Trophoblast cell (in vitro differentiated cells and primary cell): ENCODE data around the gene TMEM38A.

Experiments used
- DNase-seq, 2 donors: peaks; one replicate each; pipeline ENCODE4 v3.0.0-alpha.2; 2016
- H2AFZ ChIP-seq: 2 replicates; pipeline ENCODE4 v1.6.1; 2013; ENCODE audit warnings: low read length, moderate library complexity, mild to moderate bottlenecking; ENCODE audit not compliant: insufficient read depth, poor library complexity
- H2AK5ac ChIP-seq: 2 replicates; pipeline ENCODE4 v1.6.1; 2013; ENCODE audit warnings: mild to moderate bottlenecking, low read length
- H2BK120ac ChIP-seq: 2 replicates; pipeline ENCODE4 v1.6.1; 2013; ENCODE audit warnings: low read length, mild to moderate bottlenecking, moderate library complexity; ENCODE audit not compliant: insufficient read depth, poor library complexity
- H2BK12ac ChIP-seq: 2 replicates; pipeline ENCODE4 v1.6.1; 2013; ENCODE audit warnings: mild to moderate bottlenecking, low read length, moderate library complexity
- H2BK5ac ChIP-seq: 2 replicates; pipeline ENCODE4 v1.6.1; 2013; ENCODE audit warnings: low read length, low read depth, moderate library complexity, mild to moderate bottlenecking; ENCODE audit not compliant: poor library complexity
- H3K14ac ChIP-seq: 2 replicates; pipeline ENCODE4 v1.6.1; 2013; ENCODE audit warnings: mild to moderate bottlenecking, low read length
- H3K18ac ChIP-seq: 2 replicates; pipeline ENCODE4 v1.6.1; 2013; ENCODE audit warnings: mild to moderate bottlenecking, low read length
- H3K23ac ChIP-seq: 2 replicates; pipeline ENCODE4 v1.6.1; 2013; ENCODE audit warnings: low read length
- H3K27ac ChIP-seq: 2 replicates; pipeline ENCODE4 v1.5.1; 2013; ENCODE audit warnings: low read depth, mild to moderate bottlenecking, inconsistent platforms, low read length, moderate library complexity
- H3K27me3 ChIP-seq: 2 replicates; pipeline ENCODE4 v1.6.1; 2013; ENCODE audit warnings: inconsistent platforms, mild to moderate bottlenecking, low read length, moderate library complexity; ENCODE audit not compliant: insufficient read depth
- H3K36me3 ChIP-seq, 2 experiments: 1 replicate in 1 of 2; 2 replicates in 1 of 2; pipeline ENCODE4 v1.6.1; 2013; ENCODE audit warnings: low read length in 2 of 2, mild to moderate bottlenecking in 2 of 2, moderate library complexity in 1 of 2; ENCODE audit not compliant: insufficient read depth in 2 of 2, control insufficient read depth in 1 of 2
- H3K4ac ChIP-seq: 2 replicates; pipeline ENCODE4 v1.6.1; 2013; ENCODE audit warnings: low read depth, mild to moderate bottlenecking, low read length, moderate library complexity
- H3K4me1 ChIP-seq, 2 experiments: 1 replicate in 1 of 2; 2 replicates in 1 of 2; pipeline ENCODE4 v1.6.1; 2013; ENCODE audit warnings: low read length in 2 of 2, mild to moderate bottlenecking in 2 of 2, moderate library complexity in 1 of 2; ENCODE audit not compliant: insufficient read depth in 2 of 2, control insufficient read depth in 1 of 2
- H3K4me2 ChIP-seq: 2 replicates; pipeline ENCODE4 v1.6.1; 2013; ENCODE audit warnings: inconsistent platforms, mild to moderate bottlenecking, low read length, moderate library complexity
- H3K4me3 ChIP-seq: 2 replicates; pipeline ENCODE4 v1.5.1; 2013; ENCODE audit warnings: mild to moderate bottlenecking, low read depth, low read length, inconsistent platforms
- H3K79me1 ChIP-seq: one replicate; pipeline ENCODE4 v1.6.1; 2013; ENCODE audit warnings: low read length
- H3K79me2 ChIP-seq: 2 replicates; pipeline ENCODE4 v1.6.1; 2013; ENCODE audit warnings: low read length, mild to moderate bottlenecking; ENCODE audit not compliant: control insufficient read depth, insufficient read depth, poor library complexity
- H3K9ac ChIP-seq: 2 replicates; pipeline ENCODE4 v1.6.1; 2013; ENCODE audit warnings: mild to moderate bottlenecking, low read length
- H3K9me3 ChIP-seq: 2 replicates; pipeline ENCODE4 v1.6.1; 2013; ENCODE audit warnings: low read depth, mild to moderate bottlenecking, control low read depth, inconsistent platforms, low read length; ENCODE audit not compliant: insufficient read depth
- H4K12ac ChIP-seq: 2 replicates; pipeline ENCODE4 v1.6.1; 2013; ENCODE audit warnings: low read depth, mild to moderate bottlenecking, low read length, moderate library complexity
- H4K8ac ChIP-seq: 2 replicates; pipeline ENCODE4 v1.6.1; 2013; ENCODE audit warnings: low read depth, mild to moderate bottlenecking, low read length, moderate library complexity
- H4K91ac ChIP-seq: one replicate; pipeline ENCODE4 v1.6.1; 2013; ENCODE audit warnings: low read depth, mild to moderate bottlenecking, low read length, moderate library complexity
- WGBS: extraction: QIAGEN DNeasy Blood & Tissue Kit; methylation state at CpG from one replicate; pipeline ENCODE4 v1.1.7; 2013; ENCODE audit warnings: missing lambda C conversion rate; ENCODE audit not compliant: insufficient read length, insufficient coverage; ENCODE audit errors: extremely low coverage; 5-methylcytosine and 5-hydroxymethylcytosine counted together

TMEM38A gene

DNA sequence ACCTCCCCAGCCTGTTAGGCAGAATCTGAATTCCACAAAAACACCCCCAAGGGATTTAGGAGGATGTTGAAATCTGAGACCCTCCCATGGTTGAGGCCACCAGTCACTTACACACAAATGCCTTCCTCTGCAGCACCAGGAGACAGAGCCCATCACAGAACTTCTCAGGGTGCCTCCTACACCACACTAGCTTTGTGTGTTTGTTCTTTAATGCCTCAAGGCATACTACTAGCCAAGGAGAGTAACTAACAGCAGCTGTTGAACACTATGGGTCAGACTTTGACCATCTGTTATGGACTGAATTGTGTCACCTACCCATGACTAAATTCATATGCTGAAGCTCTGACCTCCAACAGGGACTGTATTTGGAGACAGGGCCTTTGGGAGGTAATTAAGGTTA, 23.4 kb upstream of the TMEM38A start:
- Histone ChIP-seq H2BK5ac (no peak overlapping the region), H3K14ac (no peak overlapping the region), H3K9ac (no peak overlapping the region), H4K8ac (no peak overlapping the region), H3K4me2 (no peak overlapping the region), H4K12ac (no peak overlapping the region), H3K18ac (no peak overlapping the region), H3K36me3 (peaks cover 20 to 42% of the 10 kb centered on the region in 2 experiments), H3K4me1 (peaks cover 7 to 11% of the 10 kb centered on the region in 2 experiments), H3K79me2 (no peaks in the 10 kb centered on the region), H3K23ac (no peak overlapping the region), H2AFZ (no peak overlapping the region), H2BK120ac (no peak overlapping the region), H4K91ac (no peak overlapping the region), H2BK12ac (no peak overlapping the region), H3K4me3 (no peak overlapping the region), H3K4ac (no peak overlapping the region), H3K27ac (peak overlapping the region; percentile 40), H3K79me1 (no peaks in the 10 kb centered on the region), H3K27me3 (no peaks in the 10 kb centered on the region), H2AK5ac (no peak overlapping the region), H3K9me3 (no peaks in the 10 kb centered on the region)
- peak; percentile 22 to 35 for DNase-seq

GRCh38 chr19:16638666-16639065, 22.3 kb upstream of the TMEM38A start:
- Histone ChIP-seq H2AK5ac (no peak overlapping the region), H2AFZ (no peak overlapping the region), H3K18ac (no peak overlapping the region), H3K14ac (no peak overlapping the region), H2BK5ac (no peak overlapping the region), H3K79me2 (no peaks in the 10 kb centered on the region), H4K8ac (no peak overlapping the region), H3K23ac (no peak overlapping the region), H4K12ac (no peak overlapping the region), H2BK120ac (no peak overlapping the region), H3K79me1 (no peaks in the 10 kb centered on the region), H3K9me3 (no peaks in the 10 kb centered on the region), H3K36me3 (peaks cover 22 to 47% of the 10 kb centered on the region in 2 experiments), H4K91ac (no peak overlapping the region), H2BK12ac (no peak overlapping the region), H3K4ac (no peak overlapping the region), H3K4me1 (peaks cover 7 to 11% of the 10 kb centered on the region in 2 experiments), H3K27ac (no peak overlapping the region), H3K9ac (no peak overlapping the region), H3K4me2 (no peak overlapping the region), H3K4me3 (no peak overlapping the region), H3K27me3 (no peaks in the 10 kb centered on the region)
- no CpG with 5 or more reads among the region's 1 CpG for WGBS
- DNase-seq = no peak

DNA sequence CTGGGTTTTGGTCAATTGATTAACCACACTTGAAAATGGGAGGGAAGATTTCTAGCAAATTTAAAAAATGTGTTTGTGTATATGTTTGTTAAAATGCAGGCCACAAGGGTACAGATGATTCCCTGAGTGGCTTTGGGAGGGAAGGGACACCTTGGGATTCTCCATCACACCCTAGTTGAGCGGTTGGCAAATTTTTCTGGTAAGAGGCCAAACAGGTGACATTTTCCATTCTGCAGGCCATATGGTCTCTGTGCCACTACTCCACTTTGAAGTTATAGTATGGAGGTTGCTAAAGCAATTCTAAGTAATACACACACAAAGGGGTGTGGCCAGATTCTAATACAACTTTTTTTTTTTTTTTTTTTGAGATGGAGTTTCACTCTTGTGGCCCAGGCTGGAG, 20.0 kb upstream of the TMEM38A start:
- Histone ChIP-seq H3K4me3 (no peak overlapping the region), H3K36me3 (peaks cover 30 to 54% of the 10 kb centered on the region in 2 experiments), H2AFZ (no peak overlapping the region), H3K79me2 (no peaks in the 10 kb centered on the region), H3K4me2 (no peak overlapping the region), H3K23ac (no peak overlapping the region), H3K79me1 (no peaks in the 10 kb centered on the region), H4K8ac (no peak overlapping the region), H3K9ac (no peak overlapping the region), H2BK12ac (no peak overlapping the region), H3K14ac (no peak overlapping the region), H3K4ac (no peak overlapping the region), H4K91ac (no peak overlapping the region), H3K4me1 (peaks cover 7 to 11% of the 10 kb centered on the region in 2 experiments), H2BK120ac (no peak overlapping the region), H2BK5ac (no peak overlapping the region), H2AK5ac (no peak overlapping the region), H3K27me3 (no peaks in the 10 kb centered on the region), H3K9me3 (no peaks in the 10 kb centered on the region), H3K27ac (no peak overlapping the region), H4K12ac (no peak overlapping the region), H3K18ac (no peak overlapping the region)
- WGBS = no CpG with 5 or more reads among the region's 1 CpG
- DNase-seq = no peak

GRCh38 chr19:16641695-16642094, 19.2 kb upstream of the TMEM38A start:
- Histone ChIP-seq H3K36me3 (peaks cover 32 to 58% of the 10 kb centered on the region in 2 experiments), H2BK120ac (no peak overlapping the region), H3K27me3 (no peaks in the 10 kb centered on the region), H3K9ac (no peak overlapping the region), H2BK12ac (no peak overlapping the region), H3K4me2 (no peak overlapping the region), H3K14ac (no peak overlapping the region), H3K18ac (no peak overlapping the region), H4K8ac (no peak overlapping the region), H3K23ac (no peak overlapping the region), H3K79me2 (no peaks in the 10 kb centered on the region), H3K4me3 (no peak overlapping the region), H3K9me3 (no peaks in the 10 kb centered on the region), H4K12ac (no peak overlapping the region), H3K4ac (no peak overlapping the region), H3K4me1 (peaks cover 7 to 11% of the 10 kb centered on the region in 2 experiments), H3K27ac (no peak overlapping the region), H2AFZ (no peak overlapping the region), H2BK5ac (no peak overlapping the region), H3K79me1 (no peaks in the 10 kb centered on the region), H4K91ac (no peak overlapping the region), H2AK5ac (no peak overlapping the region)
- DNase-seq = no peak
- no CpG with 5 or more reads among the region's 10 CpGs for WGBS
